RPMI8226 (cell line): Measurements from ENCODE around the gene DNAJC21.

Experiments used
- DNase-seq: peaks from one replicate; pipeline ENCODE4 v3.0.0-alpha.2; 2015

The DNAJC21 gene

GRCh38 chr5:34986965-34987364 is 57.6 kb downstream of the DNAJC21 start:
- no peak for DNase-seq

GRCh38 chr5:34991486-34992238 is 62.3 kb downstream of the DNAJC21 start:
- DNase-seq: no peak

- DNase-seq: no peak
These were observed 64.6 kb downstream of the DNAJC21 start for GRCh38 chr5:34993951-34994350.

- peak; percentile 13 for DNase-seq
These were observed 66.9 kb downstream of the DNAJC21 start for GRCh38 chr5:34996261-34996660.

GRCh38 chr5:34998058-34998789 is 68.9 kb downstream of the DNAJC21 start:
- DNase-seq: peak; percentile 48

- no peak for DNase-seq
These were observed 72.5 kb downstream of the DNAJC21 start for GRCh38 chr5:35001842-35002241.

- no peak for DNase-seq
These were observed 73.1 kb downstream of the DNAJC21 start for GRCh38 chr5:35002459-35002858.

GRCh38 chr5:35003018-35003957 is 73.9 kb downstream of the DNAJC21 start:
- peak; percentile 64 for DNase-seq

- no peak for DNase-seq
These were observed 74.8 kb downstream of the DNAJC21 start for GRCh38 chr5:35004200-35004599.

- DNase-seq: no peak
These were observed 75.4 kb downstream of the DNAJC21 start for GRCh38 chr5:35004771-35005170.
